Chondrocyte (in vitro differentiated cells): ENCODE results near the gene CRAMP1. TPM values are rescaled to one million over a fixed set of nuclear protein-coding genes. Genes with fewer than 3 reads are reported as not detected.
"Not testable (repeated sequence)": the region's sequence is repeated elsewhere in the genome, so short reads cannot be mapped to it uniquely, and the experiment has no call there.

Experiments used
- DNase-seq: peaks from one replicate; pipeline ENCODE4 v3.0.0; 2021; ENCODE audit warnings: mixed read lengths, low spot score
- H3K27ac Mint-ChIP-seq: one replicate; pipeline ENCODE4 v1.8.0; 2021; ENCODE audit warnings: mild to moderate bottlenecking, moderate library complexity, mixed read lengths; ENCODE audit not compliant: unreplicated experiment
- H3K27me3 Mint-ChIP-seq: 2 replicates; pipeline ENCODE4 v1.8.0; 2021; ENCODE audit warnings: low read depth, mixed read lengths
- H3K36me3 Mint-ChIP-seq: 2 replicates; pipeline ENCODE4 v1.8.0; 2021; ENCODE audit warnings: low read depth, mixed read lengths
- H3K4me1 Mint-ChIP-seq: 2 replicates; pipeline ENCODE4 v1.8.0; 2021; ENCODE audit warnings: low read depth, mild to moderate bottlenecking, mixed read lengths
- H3K4me3 Mint-ChIP-seq: one replicate; pipeline ENCODE4 v1.8.0; 2021; ENCODE audit warnings: mild to moderate bottlenecking, moderate library complexity, mixed read lengths; ENCODE audit not compliant: unreplicated experiment
- H3K9me3 Mint-ChIP-seq: 2 replicates; pipeline ENCODE4 v1.8.0; 2021; ENCODE audit warnings: low read depth, mixed read lengths
- CTCF ChIP-seq: fragments of 200-600 bp; sonication (generic); IDR thresholded peaks from 2 replicates; pipeline ENCODE4 v1.5.0; 2021; ENCODE audit warnings: antibody characterized with exemption, mild to moderate bottlenecking, moderate library complexity
- total RNA-seq: library from RNA; stranded (reverse); gene quantifications from 3 replicates; pipeline ENCODE4 v1.2.1, GENCODE V29; 2021

CRAMP1 gene
- total RNA-seq, 1 donor from 2014 or later: 20.5 TPM

GRCh38 chr16:1696863-1697262, 84.7 kb downstream of the CRAMP1 start:
- no peaks in the 10 kb centered on the region for H3K27me3 Mint-ChIP-seq
- H3K4me3 Mint-ChIP-seq: no peak overlapping the region
- H3K27ac Mint-ChIP-seq: no peak overlapping the region
- peaks cover 39% of the 10 kb centered on the region for H3K36me3 Mint-ChIP-seq
- H3K4me1 Mint-ChIP-seq: peaks cover 16% of the 10 kb centered on the region
- no peak for TF ChIP-seq CTCF
- no peak for DNase-seq
- H3K9me3 Mint-ChIP-seq: no peaks in the 10 kb centered on the region

GRCh38 chr16:1698680-1699079, 86.5 kb downstream of the CRAMP1 start:
- Mint-ChIP-seq H3K36me3 (peaks cover 34% of the 10 kb centered on the region), H3K27me3 (no peaks in the 10 kb centered on the region), H3K4me1 (peaks cover 10% of the 10 kb centered on the region), H3K27ac (no peak overlapping the region), H3K4me3 (no peak overlapping the region), H3K9me3 (no peaks in the 10 kb centered on the region)
- no peak for TF ChIP-seq CTCF
- no peak for DNase-seq

GRCh38 chr16:1700246-1700645, 88.1 kb downstream of the CRAMP1 start:
- no peak overlapping the region for H3K27ac Mint-ChIP-seq
- no peak for TF ChIP-seq CTCF
- no peak for DNase-seq
- H3K36me3 Mint-ChIP-seq: peaks cover 27% of the 10 kb centered on the region
- no peaks in the 10 kb centered on the region for H3K9me3 Mint-ChIP-seq
- peaks cover 20% of the 10 kb centered on the region for H3K4me1 Mint-ChIP-seq
- no peaks in the 10 kb centered on the region for H3K27me3 Mint-ChIP-seq
- no peak overlapping the region for H3K4me3 Mint-ChIP-seq

- Mint-ChIP-seq H3K9me3 (no peaks in the 10 kb centered on the region), H3K4me1 (peaks cover 21% of the 10 kb centered on the region), H3K27ac (peak overlapping the region; percentile 84), H3K4me3 (no peak overlapping the region), H3K27me3 (no peaks in the 10 kb centered on the region), H3K36me3 (peaks cover 27% of the 10 kb centered on the region)
- no peak for DNase-seq
- TF ChIP-seq CTCF: no peak
Observed at GRCh38 chr16:1701216-1701878, 89.2 kb downstream of the CRAMP1 start.

- H3K9me3 Mint-ChIP-seq, H3K36me3 Mint-ChIP-seq, DNase-seq, H3K27me3 Mint-ChIP-seq: not testable (repeated sequence)
- Mint-ChIP-seq H3K4me1 (peaks cover 49% of the 10 kb centered on the region), H3K27ac (peak overlapping the region; percentile 100), H3K4me3 (peak overlapping the region; percentile 96)
Observed at GRCh38 chr16:1705324-1705687, 93.1 kb downstream of the CRAMP1 start.
